COLO829 (cell line): Measurements from ENCODE around the gene ADD1.
"Not testable (repeated sequence)": the region's sequence is repeated elsewhere in the genome, so short reads cannot be mapped to it uniquely, and the experiment has no call there.

Experiments
- DNase-seq: peaks from one replicate; pipeline ENCODE4 v3.0.0; 2012; ENCODE audit warnings: low spot score

ADD1 gene

DNA sequence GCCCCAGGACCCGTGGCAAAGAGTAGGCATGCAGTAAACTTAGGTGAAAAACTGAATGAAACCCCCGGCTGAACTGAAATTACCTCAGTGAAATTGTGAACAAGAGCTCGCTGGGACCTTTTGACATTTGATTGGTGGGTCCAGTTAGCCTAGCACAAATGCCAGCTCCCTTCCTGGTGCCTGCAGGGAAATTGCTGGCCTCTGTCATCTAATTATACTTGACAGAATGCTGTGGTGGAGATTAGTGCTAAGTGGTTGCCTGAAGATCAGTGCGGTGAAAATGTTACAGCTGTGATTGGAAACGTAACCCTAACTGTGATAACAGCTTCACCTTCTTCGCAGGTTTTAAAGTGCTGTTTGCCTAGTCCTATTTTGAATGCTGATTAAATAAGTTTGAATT, 43.0 kb downstream of the ADD1 start:
- DNase-seq, result no peak

DNA sequence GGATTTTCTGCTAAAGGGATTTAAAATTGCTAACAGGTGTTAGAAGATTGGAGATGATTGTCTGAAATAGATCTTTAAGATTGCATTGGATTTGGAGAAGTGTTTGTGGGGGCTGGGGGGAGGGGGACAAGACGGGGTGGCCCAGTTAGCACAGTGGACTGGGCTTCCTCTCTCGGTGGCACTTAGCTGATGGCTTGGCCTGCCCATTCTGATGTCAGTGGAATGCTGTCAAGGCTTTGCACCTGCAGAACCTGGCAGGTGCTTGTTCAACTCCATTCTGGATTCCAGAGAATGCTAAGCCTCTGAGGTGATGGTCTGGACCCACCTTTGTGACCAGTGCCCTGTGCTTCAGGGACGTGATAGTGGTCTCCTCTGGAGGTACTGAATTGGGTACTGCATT, 43.7 kb downstream of the ADD1 start:
- no peak for DNase-seq

DNA sequence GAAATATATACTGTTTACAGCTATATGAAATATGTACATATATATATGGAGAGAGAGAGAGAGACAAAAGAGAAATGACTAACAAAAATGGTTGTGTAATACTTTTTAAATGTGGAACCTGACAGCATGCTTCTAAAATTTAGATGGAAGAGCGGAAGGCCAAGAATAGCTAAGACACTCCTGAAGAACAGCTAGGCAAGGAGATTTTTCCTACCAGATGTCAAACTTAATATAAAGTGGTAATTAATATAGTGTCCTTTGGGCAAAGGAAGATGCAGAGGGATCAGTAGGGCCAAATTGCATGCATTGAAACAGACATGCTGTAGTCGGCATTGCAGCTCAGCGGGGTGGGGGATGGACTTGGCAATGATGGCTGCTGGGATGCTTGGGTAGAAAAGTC, 45.2 kb downstream of the ADD1 start:
- DNase-seq, result no peak

DNA sequence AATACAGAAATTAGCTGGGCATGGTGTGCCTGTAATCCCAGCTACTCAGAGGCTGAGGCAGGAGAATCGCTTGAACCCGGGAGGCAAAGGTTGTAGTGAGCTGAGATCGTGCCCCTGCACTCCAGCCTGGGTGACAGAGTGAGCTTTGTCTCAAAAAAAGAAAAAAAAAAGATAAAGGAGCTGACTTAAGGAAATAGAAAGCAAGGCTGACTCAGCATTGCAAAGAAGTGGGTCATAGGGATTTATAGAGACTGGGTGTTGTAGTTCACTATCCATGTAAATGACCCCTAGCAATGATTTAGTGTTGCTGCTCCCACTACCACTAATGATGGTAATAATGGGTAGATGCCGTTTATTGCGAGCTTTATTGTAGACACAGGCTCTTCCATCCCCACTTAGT, 47.6 kb downstream of the ADD1 start:
- peak; percentile 54 for DNase-seq

DNA sequence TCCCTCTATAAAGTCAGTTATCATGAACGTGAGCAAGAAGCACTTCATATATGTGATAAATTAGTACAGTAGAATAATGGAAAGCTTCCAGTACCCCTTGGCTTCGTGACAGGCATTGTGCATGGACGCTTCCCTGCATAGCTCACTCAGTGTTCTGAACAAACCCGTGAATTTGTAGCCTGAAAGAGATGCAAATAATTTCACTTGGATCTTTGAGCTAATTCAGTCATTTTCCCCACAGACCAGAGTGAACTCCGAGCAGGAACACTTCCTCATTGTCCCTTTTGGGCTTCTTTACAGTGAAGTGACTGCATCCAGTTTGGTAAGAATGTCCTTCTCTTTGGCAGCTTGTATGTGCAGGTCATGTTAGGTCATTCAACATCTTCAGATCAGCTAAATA, 50.1 kb downstream of the ADD1 start:
- DNase-seq, result peak; percentile 18

DNA sequence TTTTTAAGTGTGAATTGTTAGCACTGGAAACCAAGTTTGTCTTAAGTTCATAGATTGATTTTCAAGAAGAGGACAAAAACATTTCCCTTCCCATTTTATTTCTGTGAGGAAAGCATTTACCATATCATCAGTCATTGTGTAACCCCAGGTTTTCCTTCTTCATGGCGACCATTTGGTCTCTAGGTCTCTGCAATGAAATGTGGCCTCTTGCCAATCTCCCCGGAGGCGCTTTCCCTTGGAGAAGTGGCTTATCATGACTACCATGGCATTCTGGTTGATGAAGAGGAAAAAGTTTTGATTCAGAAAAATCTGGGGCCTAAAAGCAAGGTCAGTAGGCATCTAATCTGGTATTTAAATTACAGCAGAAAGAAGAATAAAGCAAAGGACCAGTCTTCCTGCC, 54.4 kb downstream of the ADD1 start:
- DNase-seq, result no peak

DNA sequence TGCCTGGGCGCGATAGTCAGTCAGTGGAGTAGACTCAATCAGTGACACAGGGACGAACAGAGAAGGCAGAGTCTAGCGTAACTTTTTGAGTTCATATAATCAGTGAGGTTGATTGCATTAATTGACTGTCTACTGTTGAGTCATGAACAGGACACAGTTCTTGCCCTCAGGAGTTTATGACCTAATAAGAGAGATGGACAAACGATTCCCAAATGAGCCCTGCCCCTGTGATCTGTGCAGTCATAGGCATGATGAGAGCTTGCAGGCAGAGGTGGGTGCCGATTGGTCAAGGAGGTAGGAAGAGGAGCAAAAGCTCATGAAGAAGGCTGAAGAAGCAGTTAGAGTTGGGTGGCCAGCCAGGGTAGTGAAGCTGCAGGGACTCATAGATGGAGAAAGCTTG, 57.1 kb downstream of the ADD1 start:
- DNase-seq, result no peak

DNA sequence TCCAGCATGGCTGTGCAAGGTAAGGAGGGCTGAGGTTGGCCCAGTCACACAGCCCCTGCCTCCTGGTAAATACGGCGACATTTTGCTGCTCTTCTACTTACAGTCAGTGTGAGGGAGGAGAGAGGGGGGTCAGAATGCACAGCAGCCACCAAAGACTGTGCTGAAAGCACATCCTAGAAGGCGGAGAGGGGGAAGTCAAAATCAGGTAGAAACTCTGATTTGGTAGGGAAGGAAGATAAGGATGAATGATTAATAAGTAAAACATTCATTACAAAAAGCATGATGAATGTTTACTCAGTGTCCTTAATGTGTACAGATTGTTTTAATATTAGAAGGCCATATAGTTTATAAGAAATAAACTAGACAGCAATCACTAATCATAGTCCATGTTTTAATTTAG, 57.5 kb downstream of the ADD1 start:
- DNase-seq, result no peak

DNA sequence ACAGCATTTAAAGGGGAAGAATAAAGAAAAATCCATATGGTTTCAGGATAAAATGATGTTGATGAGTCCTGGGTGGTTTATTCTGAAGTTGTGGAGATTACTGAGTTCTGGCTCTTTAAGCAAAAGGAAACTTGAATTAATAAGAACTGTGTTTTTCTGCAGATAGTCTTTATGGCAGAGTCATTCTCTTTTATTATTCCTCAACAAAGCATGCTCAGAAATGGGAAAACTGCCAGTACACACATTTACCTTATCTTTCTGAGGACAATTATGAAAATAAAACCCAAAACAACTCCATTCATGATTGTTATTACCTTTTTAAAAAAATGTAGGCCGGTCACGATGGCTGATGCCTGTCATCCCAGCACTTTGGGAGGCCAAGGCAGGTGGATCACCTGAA, 58.5 kb downstream of the ADD1 start:
- no peak for DNase-seq

DNA sequence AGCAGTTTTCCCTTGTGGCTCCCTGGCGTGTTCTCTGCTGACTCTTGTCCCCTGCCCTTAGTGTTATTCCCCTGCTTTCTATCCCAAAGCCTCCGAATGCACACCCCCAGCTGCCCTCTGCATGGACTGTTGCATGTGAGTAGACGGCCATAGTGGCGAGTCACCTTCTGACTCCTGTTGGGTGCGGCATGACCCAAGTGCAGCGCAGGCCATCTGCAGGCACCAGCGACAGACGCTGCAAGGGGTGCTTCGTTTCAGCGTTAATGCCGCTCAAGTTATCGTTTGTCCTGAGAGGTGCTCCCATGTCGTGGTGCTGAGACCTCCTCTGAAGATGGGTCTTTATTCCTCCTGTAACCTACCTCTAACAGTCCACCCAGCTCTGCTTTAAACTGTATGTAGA, 61.9 kb downstream of the ADD1 start:
- no peak for DNase-seq

DNA sequence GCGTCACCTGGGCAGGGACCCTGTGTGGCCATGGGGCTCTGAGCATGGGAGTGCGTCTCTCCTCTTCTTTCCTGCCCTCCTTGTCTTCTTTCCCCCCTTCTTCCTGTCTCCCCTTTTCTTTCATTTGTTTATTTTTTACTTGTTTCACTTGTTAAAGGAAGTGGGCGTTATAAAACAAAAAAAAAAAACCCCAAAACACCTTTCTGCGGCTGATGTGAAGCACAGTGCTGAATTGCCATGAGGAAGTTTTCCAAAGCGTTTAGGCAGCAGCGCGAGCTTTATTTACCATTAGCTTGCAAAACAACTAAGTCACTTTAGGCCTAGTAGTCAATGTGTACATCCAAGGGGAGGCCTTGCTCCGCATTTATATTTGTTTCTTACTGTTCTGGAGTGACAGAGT, 62.6 kb downstream of the ADD1 start:
- DNase-seq, result no peak

DNA sequence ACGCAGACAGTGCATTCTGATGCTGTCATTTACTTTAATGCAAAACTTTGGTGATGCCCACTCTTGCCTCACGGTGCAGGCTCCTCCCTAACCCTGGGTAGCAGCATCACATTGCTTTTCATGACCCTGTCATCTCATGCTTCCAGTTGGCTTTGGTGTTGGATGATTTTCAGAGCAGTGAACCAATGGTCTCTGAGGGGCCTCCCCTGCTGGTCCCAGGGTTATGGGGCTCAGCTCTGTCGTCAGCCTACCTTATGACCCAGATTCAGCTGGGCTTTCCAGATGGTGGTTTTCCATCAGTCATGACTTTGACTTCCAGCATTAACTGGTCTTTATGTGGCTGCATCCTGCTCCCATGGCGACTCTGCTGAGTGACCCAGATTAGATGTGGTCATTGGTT, 63.6 kb downstream of the ADD1 start:
- no peak for DNase-seq

DNA sequence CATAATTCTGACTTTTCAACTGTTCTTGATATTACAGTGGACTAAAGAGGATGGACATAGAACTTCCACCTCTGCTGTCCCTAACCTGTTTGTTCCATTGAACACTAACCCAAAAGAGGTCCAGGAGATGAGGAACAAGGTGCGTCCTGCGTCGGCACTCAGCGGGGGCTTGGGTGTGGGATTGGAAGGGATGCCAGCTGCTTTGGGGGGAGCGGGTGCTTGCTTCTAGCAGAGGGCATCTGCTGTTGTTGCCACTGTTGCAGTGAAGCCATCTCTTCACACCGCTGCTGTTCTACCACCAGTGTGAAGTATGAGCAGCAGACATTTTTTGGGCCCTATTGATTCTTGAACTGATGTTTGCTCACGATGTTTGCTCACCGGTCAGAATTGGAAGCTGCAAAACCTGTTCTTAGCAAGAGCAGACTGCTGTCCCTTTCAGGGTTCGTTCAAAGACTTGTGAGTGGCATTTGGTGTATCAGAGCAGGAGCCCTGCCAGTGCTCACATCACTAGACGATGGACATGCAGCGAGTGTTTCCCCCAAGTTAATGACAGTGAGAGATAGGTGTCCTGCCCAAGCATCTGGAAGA, 64.2 kb downstream of the ADD1 start:
- DNase-seq, result no peak

DNA sequence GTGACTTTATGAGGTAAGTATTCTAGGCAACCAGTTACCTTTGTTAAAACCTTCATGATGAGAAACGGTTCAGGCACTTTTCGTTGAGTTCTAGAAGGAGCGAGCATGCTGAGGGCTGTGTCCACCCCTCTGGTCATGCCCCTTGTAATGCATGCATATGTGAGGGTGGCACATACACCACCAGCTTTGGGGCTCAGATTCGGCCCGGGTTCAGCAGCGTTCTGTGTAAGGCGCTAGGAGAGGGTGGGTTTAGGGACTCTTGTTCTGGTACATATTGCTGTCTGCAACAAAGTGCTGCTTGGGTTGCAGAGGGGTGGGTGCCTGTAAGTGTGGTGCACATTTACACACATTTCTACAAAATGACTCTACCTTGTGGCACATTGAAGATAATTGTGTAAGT, 65.0 kb downstream of the ADD1 start:
- DNase-seq, result no peak

DNA sequence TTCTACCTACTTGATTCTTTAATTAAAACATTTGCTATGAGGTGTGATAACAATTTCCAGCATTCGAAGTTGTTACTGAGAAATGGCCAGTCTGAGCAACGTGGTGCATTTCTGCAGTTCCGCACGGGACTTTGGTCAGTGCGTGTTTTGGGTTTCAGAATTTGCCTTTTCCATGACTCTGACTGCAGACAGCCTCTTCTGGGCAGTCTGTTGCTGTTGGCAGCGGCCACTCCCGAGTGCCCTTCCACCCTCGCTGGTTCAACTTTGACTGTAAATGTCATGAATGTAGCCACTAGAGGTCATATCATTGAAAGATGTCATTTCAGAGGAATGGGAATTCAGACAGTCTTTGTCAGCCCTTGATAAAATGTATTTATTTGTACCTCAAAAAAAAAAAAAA, 65.9 kb downstream of the ADD1 start:
- no peak for DNase-seq

DNA sequence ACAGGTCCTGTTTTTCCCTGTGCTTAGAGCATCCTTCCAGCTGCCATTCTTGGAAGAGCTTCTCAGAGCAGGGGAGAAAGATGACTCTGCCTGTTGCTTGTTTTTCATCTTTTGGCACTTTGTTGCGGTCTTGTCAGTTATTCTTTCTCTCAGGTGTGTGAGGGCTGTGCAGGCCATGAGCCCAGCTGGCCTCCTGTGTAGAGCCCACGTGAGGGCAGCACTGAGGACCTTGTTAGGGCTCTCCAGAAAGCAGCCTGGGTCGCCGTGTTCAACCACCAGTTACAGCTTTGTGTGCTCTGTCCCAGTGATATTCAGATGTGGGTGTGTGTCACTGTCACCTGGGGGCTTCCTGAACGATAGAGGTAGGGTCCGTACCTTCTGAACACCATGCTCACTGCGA, 66.8 kb downstream of the ADD1 start:
- no peak for DNase-seq

DNA sequence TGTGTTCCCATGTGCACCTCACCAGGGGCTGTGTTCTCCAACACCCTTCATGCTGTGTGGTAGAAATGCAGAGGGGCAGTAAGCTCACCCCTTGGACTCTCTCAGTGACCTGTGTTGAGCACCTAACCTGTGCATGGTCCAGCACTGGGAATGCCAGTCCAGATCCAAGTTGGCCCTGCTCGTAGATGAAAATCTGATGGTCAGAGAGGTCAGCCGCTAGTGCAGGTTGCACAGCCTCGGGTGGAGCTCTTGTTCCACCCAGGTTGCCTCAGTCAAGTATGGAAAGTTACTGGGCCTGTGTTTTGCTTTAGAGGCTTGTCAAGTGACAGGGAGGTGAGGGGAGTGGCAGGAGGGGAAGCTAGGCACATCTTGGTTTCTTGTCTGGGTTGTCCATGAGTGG, 68.2 kb downstream of the ADD1 start:
- no peak for DNase-seq

DNA sequence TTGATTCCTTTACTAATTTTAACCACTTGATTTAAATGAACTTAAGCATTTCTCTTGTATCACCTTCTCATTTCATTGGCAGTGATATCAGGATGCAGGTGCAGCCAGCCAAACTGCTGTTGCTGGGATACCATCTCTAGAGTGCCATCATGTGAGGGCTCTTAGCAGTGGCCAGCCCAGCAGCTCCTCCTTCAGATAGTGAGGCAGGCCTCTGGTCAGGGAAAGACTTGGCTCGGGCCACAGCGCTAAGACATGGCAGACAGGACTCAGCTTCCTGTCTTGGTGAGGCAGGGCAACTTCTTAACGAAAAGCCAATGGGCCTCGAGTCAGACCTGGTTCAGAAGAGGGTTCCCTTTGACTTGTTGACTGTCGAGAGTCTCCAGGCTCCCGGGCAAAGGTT, 69.5 kb downstream of the ADD1 start:
- no peak for DNase-seq

DNA sequence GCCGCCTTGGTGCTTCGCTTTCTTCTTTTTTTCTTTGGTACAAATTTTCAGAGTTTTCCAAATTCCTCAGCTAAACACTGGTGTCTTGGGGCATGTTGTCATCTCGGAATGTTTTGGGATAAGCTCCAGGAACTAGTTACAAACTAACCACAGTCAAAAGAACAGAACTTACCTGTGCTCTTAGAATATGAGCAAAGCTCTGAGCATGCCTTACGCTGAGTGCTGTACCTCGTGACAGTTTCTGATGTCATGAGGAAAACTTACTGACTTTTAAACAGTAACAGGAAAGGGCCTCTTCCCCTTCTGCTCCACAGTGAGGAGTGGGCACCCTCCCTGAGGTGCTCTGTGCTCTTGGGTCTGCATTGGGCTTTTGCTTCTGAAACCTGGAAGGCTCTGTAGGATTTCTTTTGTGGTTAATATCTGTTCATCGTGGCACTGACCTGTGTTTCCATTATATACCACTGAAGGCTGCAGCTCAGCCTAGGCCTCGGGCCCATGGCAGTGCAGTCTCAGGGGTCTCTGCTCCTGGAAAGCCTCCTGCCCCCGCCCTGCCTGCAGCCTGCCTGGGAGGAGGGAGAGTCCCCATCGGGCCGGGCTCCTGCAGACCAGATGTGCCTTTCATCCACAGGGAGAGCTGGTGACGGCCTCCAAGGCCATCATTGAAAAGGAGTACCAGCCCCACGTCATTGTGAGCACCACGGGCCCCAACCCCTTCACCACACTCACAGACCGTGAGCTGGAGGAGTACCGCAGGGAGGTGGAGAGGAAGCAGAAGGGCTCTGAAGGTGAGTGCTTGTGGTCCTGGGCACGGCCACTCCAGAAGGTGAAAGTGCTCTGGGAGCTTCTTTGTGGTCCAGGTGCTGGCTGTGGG, 70.8 kb downstream of the ADD1 start:
- no peak for DNase-seq

DNA sequence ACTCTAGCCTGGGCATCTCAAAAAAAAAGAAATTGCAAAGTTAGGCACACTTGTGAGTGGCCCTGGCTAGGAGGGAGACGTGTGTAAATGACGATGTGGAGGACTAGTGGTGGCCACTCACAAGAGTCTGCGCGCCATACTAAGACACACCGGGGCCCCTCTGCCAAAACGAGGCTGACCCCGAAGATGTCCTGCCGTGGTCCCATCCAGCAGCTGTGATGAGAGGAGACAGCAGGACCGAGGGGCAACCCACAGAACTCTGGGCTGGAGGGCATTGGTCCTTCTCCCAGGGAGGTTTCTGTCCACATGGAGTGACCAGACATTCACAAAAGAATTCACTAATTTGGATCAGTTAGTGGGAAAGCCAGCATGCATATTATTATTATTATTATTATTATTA, 72.1 kb downstream of the ADD1 start:
- DNase-seq, result no peak

DNA sequence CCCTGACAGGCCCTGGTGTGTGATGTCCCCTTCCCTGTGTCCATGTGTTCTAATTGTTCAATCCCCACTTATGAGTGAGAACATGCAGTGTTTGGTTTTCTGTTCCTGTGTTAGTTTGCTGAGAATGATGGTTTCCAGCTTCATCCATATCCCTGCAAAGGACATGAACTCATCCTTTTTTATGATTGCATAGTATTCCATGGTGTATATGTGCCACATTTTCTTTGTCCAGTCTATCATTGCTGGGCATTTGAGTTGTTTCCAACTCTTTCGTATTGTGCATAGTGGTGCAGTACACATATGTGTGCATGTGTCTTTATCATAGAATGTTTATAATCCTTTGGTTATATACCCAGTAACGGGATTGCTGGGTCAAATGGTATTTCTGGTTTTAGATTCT, 73.1 kb downstream of the ADD1 start:
- not testable (repeated sequence) for DNase-seq

DNA sequence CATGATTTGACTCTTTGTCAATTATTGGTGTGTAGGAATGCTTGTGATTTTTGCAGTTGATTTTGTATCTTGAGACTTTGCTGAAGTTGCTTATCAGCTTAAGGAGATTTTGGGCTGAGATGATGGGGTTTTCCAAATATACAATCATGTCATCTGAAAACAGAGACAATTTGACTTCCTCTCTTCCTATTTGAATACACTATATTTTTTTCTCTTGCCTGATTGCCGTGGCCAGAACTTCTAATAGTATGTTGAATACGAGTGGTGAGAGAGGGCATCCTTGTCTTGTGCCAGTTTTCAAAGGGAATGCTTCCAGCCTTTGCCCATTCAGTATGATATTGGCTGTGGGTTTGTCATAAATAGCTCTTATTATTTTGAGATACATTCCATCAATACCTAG, 74.7 kb downstream of the ADD1 start:
- not testable (repeated sequence) for DNase-seq

DNA sequence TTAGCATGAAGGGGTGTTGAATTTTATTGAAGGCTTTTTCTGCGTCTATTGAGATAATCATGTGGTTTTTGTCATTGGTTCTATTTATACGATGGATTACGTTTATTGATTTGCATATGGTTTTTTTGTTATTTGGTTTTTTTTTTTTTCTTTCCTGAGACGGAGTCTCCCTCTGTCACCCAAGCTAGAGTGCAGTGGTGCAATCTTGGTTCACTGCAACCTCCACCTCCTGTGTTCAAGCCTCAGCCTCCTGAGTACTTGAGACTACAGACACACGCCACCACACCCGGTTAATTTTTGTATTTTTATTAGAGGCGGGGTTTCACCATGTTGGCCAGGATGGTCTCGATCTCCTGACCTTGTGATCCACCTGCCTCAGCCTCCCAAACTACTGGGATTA, 75.1 kb downstream of the ADD1 start:
- not testable (repeated sequence) for DNase-seq
